ENCODE results near the gene ARHGEF12.
A peak's percentile ranks its signal among the peaks of the same experiment; 100 is the strongest.

ARHGEF12 gene

DNA sequence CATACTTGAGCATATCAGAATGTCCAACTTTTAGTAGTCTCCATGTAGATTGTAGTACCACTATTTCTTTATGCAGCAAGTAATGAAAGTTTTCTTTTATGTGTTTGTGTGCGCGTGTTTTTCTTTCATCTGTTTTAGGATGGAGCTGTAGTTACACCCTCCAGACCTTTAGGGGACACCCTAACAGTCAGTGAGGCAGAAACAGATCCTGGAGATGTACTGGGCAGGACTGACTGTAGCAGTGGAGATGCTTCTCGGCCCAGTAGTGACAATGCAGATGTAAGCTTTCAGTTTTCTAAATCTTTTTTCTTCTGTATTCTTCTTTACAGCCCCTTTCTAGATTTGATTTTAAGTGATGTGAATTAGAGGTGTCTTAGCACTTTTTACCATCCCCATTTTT lies 95.4 kb downstream of the ARHGEF12 start:
- Histone ChIP-seq H3K27me3 (ENCODE audit: low read depth, low read length) (no peaks in the 10 kb centered on the region), H3K27ac (ENCODE audit: low read length) (peak overlapping the region; percentile 35), H3K9me3 (ENCODE audit: control insufficient read depth in 1 of 2, low read length in 2 of 2) (no peaks in the 10 kb centered on the region), H3K36me3 (ENCODE audit: control insufficient read depth in 1 of 2, insufficient read depth in 2 of 2, low read length in 2 of 2) (peaks cover 8 to 10% of the 10 kb centered on the region in 2 donors), H3K4me3 (ENCODE audit: low read depth in 1 of 2, low read length in 2 of 2) (no peak overlapping the region), H3K4me1 (ENCODE audit: control insufficient read depth in 1 of 2, insufficient read depth in 2 of 2, low read length in 2 of 2) (peaks cover 0 to 7% of the 10 kb centered on the region in 2 donors)

DNA sequence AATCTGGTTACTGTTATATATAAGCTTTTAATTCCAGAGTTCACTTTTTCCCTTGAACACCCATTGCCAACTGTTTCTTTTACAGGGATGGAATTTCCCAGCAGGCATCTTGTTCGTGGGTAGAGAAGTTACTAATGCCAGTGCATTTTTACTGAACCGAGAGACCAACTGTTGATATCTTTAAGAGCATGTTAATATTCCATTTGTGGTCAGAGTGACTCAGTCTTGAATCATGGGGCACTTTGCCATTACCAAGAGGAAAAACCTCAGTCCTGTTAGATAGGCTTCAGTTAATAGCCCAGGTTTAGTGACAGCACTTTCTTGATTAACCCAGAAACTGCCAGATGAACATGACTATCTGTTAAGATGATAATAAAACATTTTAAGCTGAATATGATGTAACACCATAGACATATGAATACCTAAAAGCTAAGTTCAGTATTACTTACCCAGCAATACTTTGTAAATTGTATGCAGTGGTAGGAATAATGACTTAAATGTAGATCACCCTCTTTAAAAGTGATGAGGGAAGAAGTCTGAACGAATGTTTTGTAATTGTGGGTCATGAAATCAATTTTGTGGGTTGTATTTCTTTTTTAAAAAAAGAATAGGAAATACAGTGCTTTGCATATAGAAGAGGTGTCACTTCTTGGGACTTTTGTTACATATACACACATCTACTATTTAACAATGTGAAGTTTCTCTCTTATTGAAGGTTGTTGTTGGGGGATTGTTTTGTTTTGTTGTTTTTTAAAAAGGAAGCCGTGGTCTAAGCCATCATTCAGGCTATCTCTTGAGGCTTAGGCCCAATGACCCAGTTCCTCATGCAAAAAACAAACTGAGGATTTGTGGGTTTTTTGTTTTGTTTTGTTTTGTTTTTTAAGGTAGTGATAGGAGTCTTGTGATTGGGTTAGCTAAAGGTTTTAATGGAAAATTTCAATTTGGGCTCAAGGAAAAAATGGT lies 96.1 kb downstream of the ARHGEF12 start:
- Histone ChIP-seq H3K4me1 (ENCODE audit: control insufficient read depth in 1 of 2, insufficient read depth in 2 of 2, low read length in 2 of 2) (peaks cover 0 to 7% of the 10 kb centered on the region in 2 donors), H3K9me3 (ENCODE audit: control insufficient read depth in 1 of 2, low read length in 2 of 2) (no peaks in the 10 kb centered on the region), H3K27ac (ENCODE audit: low read length) (peak overlapping the region; percentile 59), H3K4me3 (ENCODE audit: low read depth in 1 of 2, low read length in 2 of 2) (no peak overlapping the region), H3K36me3 (ENCODE audit: control insufficient read depth in 1 of 2, insufficient read depth in 2 of 2, low read length in 2 of 2) (peaks cover 8 to 10% of the 10 kb centered on the region in 2 donors), H3K27me3 (ENCODE audit: low read depth, low read length) (no peaks in the 10 kb centered on the region)

GRCh38 chr11:120441592-120441991 lies 105.4 kb downstream of the ARHGEF12 start:
- Histone ChIP-seq H3K4me1 (ENCODE audit: control insufficient read depth in 1 of 2, insufficient read depth in 2 of 2, low read length in 2 of 2) (no peaks in the 10 kb centered on the region), H3K9me3 (ENCODE audit: control insufficient read depth in 1 of 2, low read length in 2 of 2) (no peaks in the 10 kb centered on the region), H3K36me3 (ENCODE audit: control insufficient read depth in 1 of 2, insufficient read depth in 2 of 2, low read length in 2 of 2) (peaks cover 20 to 37% of the 10 kb centered on the region in 2 donors), H3K4me3 (ENCODE audit: low read depth in 1 of 2, low read length in 2 of 2) (no peak overlapping the region), H3K27ac (ENCODE audit: low read length) (no peak overlapping the region), H3K27me3 (ENCODE audit: low read depth, low read length) (no peaks in the 10 kb centered on the region)

GRCh38 chr11:120442031-120442430 lies 105.8 kb downstream of the ARHGEF12 start:
- Histone ChIP-seq H3K4me3 (ENCODE audit: low read depth in 1 of 2, low read length in 2 of 2) (no peak overlapping the region), H3K4me1 (ENCODE audit: control insufficient read depth in 1 of 2, insufficient read depth in 2 of 2, low read length in 2 of 2) (no peaks in the 10 kb centered on the region), H3K9me3 (ENCODE audit: control insufficient read depth in 1 of 2, low read length in 2 of 2) (no peaks in the 10 kb centered on the region), H3K27me3 (ENCODE audit: low read depth, low read length) (no peaks in the 10 kb centered on the region), H3K36me3 (ENCODE audit: control insufficient read depth in 1 of 2, insufficient read depth in 2 of 2, low read length in 2 of 2) (peaks cover 24 to 42% of the 10 kb centered on the region in 2 donors), H3K27ac (ENCODE audit: low read length) (no peak overlapping the region)

- H3K9me3 ChIP-seq (ENCODE audit: control insufficient read depth in 1 of 2, low read length in 2 of 2): no peaks in the 10 kb centered on the region
- H3K27me3 ChIP-seq (ENCODE audit: low read depth, low read length): no peaks in the 10 kb centered on the region
- H3K4me1 ChIP-seq (ENCODE audit: control insufficient read depth in 1 of 2, insufficient read depth in 2 of 2, low read length in 2 of 2): no peaks in the 10 kb centered on the region
- H3K27ac ChIP-seq (ENCODE audit: low read length): no peak overlapping the region
- H3K4me3 ChIP-seq (ENCODE audit: low read depth in 1 of 2, low read length in 2 of 2): no peak overlapping the region
- peaks cover 50 to 68% of the 10 kb centered on the region in 2 donors for H3K36me3 ChIP-seq (ENCODE audit: control insufficient read depth in 1 of 2, insufficient read depth in 2 of 2, low read length in 2 of 2)
Observed at GRCh38 chr11:120446802-120447201, 110.6 kb downstream of the ARHGEF12 start.

DNA sequence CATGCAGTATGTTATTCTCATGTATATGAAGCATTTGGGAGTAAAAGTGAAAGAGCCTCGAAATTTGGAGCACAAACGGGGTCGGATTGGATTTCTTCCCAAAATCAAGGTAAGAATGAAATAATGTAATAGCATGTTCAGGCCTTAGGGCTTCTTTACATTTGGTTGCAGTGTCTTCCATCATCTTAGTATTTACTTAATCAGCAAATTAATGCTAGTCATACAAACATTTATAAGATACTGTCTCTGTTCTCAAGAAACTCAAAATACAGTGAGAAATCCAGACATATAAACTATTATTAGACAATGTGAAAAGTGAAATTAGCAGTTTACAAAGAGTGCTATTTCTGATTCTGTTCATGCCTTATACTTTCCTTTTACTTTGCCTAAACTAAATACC lies 112.0 kb downstream of the ARHGEF12 start:
- no peaks in the 10 kb centered on the region for H3K4me1 ChIP-seq (ENCODE audit: control insufficient read depth in 1 of 2, insufficient read depth in 2 of 2, low read length in 2 of 2)
- peaks cover 57 to 72% of the 10 kb centered on the region in 2 donors for H3K36me3 ChIP-seq (ENCODE audit: control insufficient read depth in 1 of 2, insufficient read depth in 2 of 2, low read length in 2 of 2)
- no peak overlapping the region for H3K4me3 ChIP-seq (ENCODE audit: low read depth in 1 of 2, low read length in 2 of 2)
- H3K9me3 ChIP-seq (ENCODE audit: control insufficient read depth in 1 of 2, low read length in 2 of 2): no peaks in the 10 kb centered on the region
- H3K27me3 ChIP-seq (ENCODE audit: low read depth, low read length): no peaks in the 10 kb centered on the region
- H3K27ac ChIP-seq (ENCODE audit: low read length): no peak overlapping the region

DNA sequence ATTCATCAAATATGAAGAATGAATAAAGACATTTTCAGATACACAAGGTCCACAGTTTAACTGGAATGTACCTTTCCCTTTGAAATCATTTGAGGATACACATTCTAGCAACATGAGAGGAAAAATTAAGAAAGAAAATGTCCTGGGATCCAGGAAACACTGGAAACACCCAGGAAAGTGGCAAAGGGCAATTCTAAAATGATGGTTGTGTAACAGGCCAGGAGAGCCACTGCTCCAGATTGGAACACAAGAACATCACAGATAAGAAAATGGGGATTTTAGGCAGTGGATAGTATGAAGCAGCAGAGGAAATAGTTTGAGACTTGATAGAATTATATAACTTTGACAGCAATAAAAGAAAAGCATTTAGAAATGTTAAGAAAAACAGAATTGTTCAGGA lies 119.3 kb downstream of the ARHGEF12 start:
- no peaks in the 10 kb centered on the region for H3K27me3 ChIP-seq (ENCODE audit: low read depth, low read length)
- no peaks in the 10 kb centered on the region for H3K9me3 ChIP-seq (ENCODE audit: control insufficient read depth in 1 of 2, low read length in 2 of 2)
- H3K4me1 ChIP-seq (ENCODE audit: control insufficient read depth in 1 of 2, insufficient read depth in 2 of 2, low read length in 2 of 2): no peaks in the 10 kb centered on the region
- H3K27ac ChIP-seq (ENCODE audit: low read length): no peak overlapping the region
- no peak overlapping the region for H3K4me3 ChIP-seq (ENCODE audit: low read depth in 1 of 2, low read length in 2 of 2)
- H3K36me3 ChIP-seq (ENCODE audit: control insufficient read depth in 1 of 2, insufficient read depth in 2 of 2, low read length in 2 of 2): peaks cover 24 to 73% of the 10 kb centered on the region in 2 donors

GRCh38 chr11:120457996-120458395 lies 121.8 kb downstream of the ARHGEF12 start:
- Histone ChIP-seq H3K4me3 (ENCODE audit: low read depth in 1 of 2, low read length in 2 of 2) (no peak overlapping the region), H3K4me1 (ENCODE audit: control insufficient read depth in 1 of 2, insufficient read depth in 2 of 2, low read length in 2 of 2) (no peaks in the 10 kb centered on the region), H3K27ac (ENCODE audit: low read length) (no peak overlapping the region), H3K9me3 (ENCODE audit: control insufficient read depth in 1 of 2, low read length in 2 of 2) (no peaks in the 10 kb centered on the region), H3K36me3 (ENCODE audit: control insufficient read depth in 1 of 2, insufficient read depth in 2 of 2, low read length in 2 of 2) (peaks cover 29 to 75% of the 10 kb centered on the region in 2 donors), H3K27me3 (ENCODE audit: low read depth, low read length) (no peaks in the 10 kb centered on the region)

DNA sequence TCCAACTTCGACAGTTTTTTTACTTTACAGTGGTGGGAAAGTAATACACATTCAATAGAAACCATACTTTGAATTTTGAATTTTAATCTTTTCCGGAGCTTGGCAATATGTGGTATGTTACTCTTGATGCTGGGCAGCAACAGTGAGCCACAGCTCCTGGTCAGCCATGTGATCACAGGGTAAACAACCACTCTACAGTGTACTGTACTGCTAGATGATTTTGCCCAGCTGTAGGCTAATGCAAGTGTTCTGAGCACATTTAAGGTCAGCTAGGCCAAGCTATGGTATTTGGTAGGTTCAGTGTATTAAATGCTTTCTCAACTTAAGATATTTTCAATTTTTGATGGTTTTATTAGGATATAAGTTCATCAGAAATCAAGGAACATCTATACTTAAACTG lies 126.6 kb downstream of the ARHGEF12 start:
- Histone ChIP-seq H3K4me1 (ENCODE audit: control insufficient read depth in 1 of 2, insufficient read depth in 2 of 2, low read length in 2 of 2) (no peaks in the 10 kb centered on the region), H3K9me3 (ENCODE audit: control insufficient read depth in 1 of 2, low read length in 2 of 2) (no peaks in the 10 kb centered on the region), H3K27ac (ENCODE audit: low read length) (no peak overlapping the region), H3K27me3 (ENCODE audit: low read depth, low read length) (no peaks in the 10 kb centered on the region), H3K36me3 (ENCODE audit: control insufficient read depth in 1 of 2, insufficient read depth in 2 of 2, low read length in 2 of 2) (peaks cover 35 to 69% of the 10 kb centered on the region in 2 donors), H3K4me3 (ENCODE audit: low read depth in 1 of 2, low read length in 2 of 2) (no peak overlapping the region)

GRCh38 chr11:120465921-120466534 lies 129.8 kb downstream of the ARHGEF12 start:
- H3K27me3 ChIP-seq (ENCODE audit: low read depth, low read length): no peaks in the 10 kb centered on the region
- no peak overlapping the region for H3K4me3 ChIP-seq (ENCODE audit: low read depth in 1 of 2, low read length in 2 of 2)
- no peak overlapping the region for H3K27ac ChIP-seq (ENCODE audit: low read length)
- no peaks in the 10 kb centered on the region for H3K9me3 ChIP-seq (ENCODE audit: control insufficient read depth in 1 of 2, low read length in 2 of 2)
- H3K36me3 ChIP-seq (ENCODE audit: control insufficient read depth in 1 of 2, insufficient read depth in 2 of 2, low read length in 2 of 2): peaks cover 48 to 71% of the 10 kb centered on the region in 2 donors
- H3K4me1 ChIP-seq (ENCODE audit: control insufficient read depth in 1 of 2, insufficient read depth in 2 of 2, low read length in 2 of 2): no peaks in the 10 kb centered on the region

- H3K27ac ChIP-seq (ENCODE audit: low read length): no peak overlapping the region
- peaks cover 34 to 66% of the 10 kb centered on the region in 2 donors for H3K36me3 ChIP-seq (ENCODE audit: control insufficient read depth in 1 of 2, insufficient read depth in 2 of 2, low read length in 2 of 2)
- H3K4me3 ChIP-seq (ENCODE audit: low read depth in 1 of 2, low read length in 2 of 2): no peak overlapping the region
- no peaks in the 10 kb centered on the region for H3K4me1 ChIP-seq (ENCODE audit: control insufficient read depth in 1 of 2, insufficient read depth in 2 of 2, low read length in 2 of 2)
- H3K27me3 ChIP-seq (ENCODE audit: low read depth, low read length): no peaks in the 10 kb centered on the region
- no peaks in the 10 kb centered on the region for H3K9me3 ChIP-seq (ENCODE audit: control insufficient read depth in 1 of 2, low read length in 2 of 2)
Observed at GRCh38 chr11:120467627-120468026, 131.4 kb downstream of the ARHGEF12 start.

All from muscle layer of duodenum (tissue), 2 donors.